Measurements from ENCODE around the gene NDUFAF2. TPM values are rescaled to one million over a fixed set of nuclear protein-coding genes. Genes with fewer than 3 reads are reported as not detected.

Gene NDUFAF2, protein sequence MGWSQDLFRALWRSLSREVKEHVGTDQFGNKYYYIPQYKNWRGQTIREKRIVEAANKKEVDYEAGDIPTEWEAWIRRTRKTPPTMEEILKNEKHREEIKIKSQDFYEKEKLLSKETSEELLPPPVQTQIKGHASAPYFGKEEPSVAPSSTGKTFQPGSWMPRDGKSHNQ
- total RNA-seq (10 to 100 TPM; 10.8 to 18.4 (median 18.0) TPM), total RNA-seq (5.8 to 32.2 (median 10.3) reads per million in 29 experiments)
- total RNA-seq (2013): 21.2 TPM

DNA sequence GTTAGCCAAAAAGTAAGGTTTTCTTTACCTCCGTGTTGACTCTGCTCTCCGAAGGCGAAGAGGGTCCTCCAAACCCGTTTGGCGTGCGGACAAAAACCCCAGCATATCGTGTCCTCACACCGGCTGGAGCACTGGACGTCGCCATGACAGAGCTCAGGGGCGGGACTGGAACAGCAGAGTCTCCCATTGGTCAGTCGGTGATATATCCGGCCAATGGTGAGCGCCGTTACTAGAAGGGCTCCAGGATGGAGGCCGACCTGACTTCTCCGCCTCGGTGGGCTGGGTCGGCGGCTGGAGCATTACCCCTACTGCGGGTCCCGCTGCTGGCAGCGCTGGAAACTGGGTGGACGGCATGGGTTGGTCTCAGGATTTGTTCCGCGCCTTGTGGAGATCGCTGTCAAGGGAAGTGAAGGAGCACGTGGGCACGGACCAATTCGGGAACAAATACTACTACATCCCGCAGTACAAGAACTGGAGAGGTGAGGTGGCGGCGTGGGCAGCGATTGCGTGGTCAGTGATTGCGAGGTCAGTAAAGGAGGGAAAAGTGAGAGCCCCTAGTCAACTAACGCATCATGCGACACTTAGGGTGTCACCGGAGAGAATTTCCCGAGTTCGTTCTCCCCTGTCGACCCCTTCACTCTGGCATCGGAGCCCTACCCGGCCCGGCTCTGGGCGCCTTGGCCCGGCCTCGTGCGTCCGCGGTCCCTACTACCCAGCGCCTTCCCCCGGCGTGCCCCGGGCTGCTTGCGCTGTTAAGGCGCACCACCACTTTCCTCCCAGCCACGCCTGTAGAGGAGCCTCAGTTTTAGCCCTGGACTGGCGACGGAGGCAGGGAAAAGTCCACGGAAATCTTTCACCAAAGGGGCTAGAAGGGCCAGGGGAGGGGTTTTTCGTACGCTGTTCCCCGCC is at the start of gene NDUFAF2, which contains the start of gene ERCC8:
Gene NDUFAF2 (plus strand): TSS at position 302 of the 909 bp plus-strand sequence. CDS start 51 bp downstream, at position 353.
Gene ERCC8 (minus strand): TSS at position 167 of the 909 bp plus-strand sequence. CDS start 62 bp downstream, at position 105.
- Histone ChIP-seq H3K27ac (ENCODE audit: low read length) (peak within 1 kb of the TSS; percentile 60), H3K4me1 (ENCODE audit: control insufficient read depth in 1 of 2, extremely low read depth in 1 of 2, insufficient read depth in 2 of 2, low read length in 2 of 2) (peaks cover 8 to 13% of the 10 kb centered on the region in 2 experiments), H3K27me3 (replicated peaks in 1 of 2; ENCODE audit: control insufficient read depth in 2 of 2, extremely low read depth in 1 of 2, insufficient read depth in 2 of 2, low read length in 1 of 2) (no peaks in the 10 kb centered on the region), H3K36me3 (ENCODE audit: control insufficient read depth in 2 of 2, extremely low read depth in 1 of 2, insufficient read depth in 1 of 2, low read length in 1 of 2) (no peaks in the 10 kb centered on the region), H3K9me3 (no peaks in the 10 kb centered on the region), H3K4me3 (ENCODE audit: control insufficient read depth in 1 of 2, extremely low read depth in 1 of 2, low read length in 1 of 2) (peak within 1 kb of the TSS; percentile 92)
- Mint-ChIP-seq H3K36me3 (no peaks in the 10 kb centered on the region), H3K9me3 (no peaks in the 10 kb centered on the region), H3K4me3 (no peak within 1 kb of the TSS), H3K4me1 (peaks cover 26 to 34% (median 33%) of the 10 kb centered on the region in 3 donors), H3K27me3 (no peaks in the 10 kb centered on the region), H3K27ac (peak within 1 kb of the TSS in 1 of 2 donors; percentile 59)
- peak; percentile 73 to 92 (median 84) for DNase-seq
- under 1% methylated on average over 39 of the region's 64 CpGs for WGBS (ENCODE audit: insufficient coverage)
- ATAC-seq (replicated peaks in 1 of 4): peak; percentile 97 to 98 (median 98)
- ChIA-PET CTCF (interaction anchor here (0.7 to 2.0 kb wide), 4 partner anchors 14 to 245 kb away, joined by 6 to 14 read pairs (median 10); partner anchors contain the start of gene DEPDC1B (in 1 of the 2)), POLR2A (interaction anchor here in 1 of 2 donors (0.6 to 1.2 kb wide), 2 partner anchors 10 to 386 kb away, joined by 3 to 5 read pairs; no protein-coding TSS in a partner anchor)

DNA sequence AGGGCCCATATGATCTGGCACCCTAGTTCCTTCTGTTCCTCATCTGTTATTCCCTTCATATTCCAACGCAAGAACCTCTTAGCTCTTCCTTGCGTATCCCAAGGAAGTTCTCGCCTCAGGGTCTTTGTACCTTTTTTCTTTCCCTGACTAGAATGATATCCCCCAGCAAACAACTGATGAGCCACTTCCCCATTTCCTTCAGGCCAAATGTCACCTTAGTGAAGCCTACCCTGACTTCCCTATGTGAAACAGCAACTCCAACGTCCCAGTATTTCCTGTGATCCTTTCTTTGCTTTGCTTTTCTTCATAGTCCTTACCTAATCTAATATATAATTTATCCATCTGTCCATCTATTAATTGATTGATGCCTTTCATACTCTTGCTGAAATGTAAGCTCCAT is 48.0 kb upstream of the NDUFAF2 start:
- 97% methylated on average over 3 of the region's 4 CpGs for WGBS (ENCODE audit: insufficient coverage)
- DNase-seq: no peak
- Histone ChIP-seq H3K27ac (ENCODE audit: low read length) (no peak overlapping the region), H3K36me3 (ENCODE audit: control insufficient read depth in 2 of 2, extremely low read depth in 1 of 2, insufficient read depth in 1 of 2, low read length in 1 of 2) (peaks cover 12 to 14% of the 10 kb centered on the region in 2 donors), H3K27me3 (replicated peaks in 1 of 2; ENCODE audit: control insufficient read depth in 2 of 2, extremely low read depth in 1 of 2, insufficient read depth in 2 of 2, low read length in 1 of 2) (no peaks in the 10 kb centered on the region), H3K4me3 (ENCODE audit: control insufficient read depth in 1 of 2, extremely low read depth in 1 of 2, low read length in 1 of 2) (no peak overlapping the region), H3K4me1 (ENCODE audit: control insufficient read depth in 1 of 2, extremely low read depth in 1 of 2, insufficient read depth in 2 of 2, low read length in 2 of 2) (no peaks in the 10 kb centered on the region), H3K9me3 (no peaks in the 10 kb centered on the region)
- no peaks in the 10 kb centered on the region for H3K9me3 Mint-ChIP-seq
- peaks cover 59% of the 10 kb centered on the region for H3K36me3 Mint-ChIP-seq
- ChIA-PET CTCF (interaction anchor here in 1 of 2 donors (0.6 kb wide), 1 partner anchor 1041 kb away, joined by 6 read pairs; no protein-coding TSS in a partner anchor), POLR2A (no interaction called here)
- no peak overlapping the region for H3K4me3 Mint-ChIP-seq
- no peaks in the 10 kb centered on the region for H3K27me3 Mint-ChIP-seq
- ATAC-seq (replicated peaks in 1 of 4): no peak
- H3K27ac Mint-ChIP-seq: no peak overlapping the region
- H3K4me1 Mint-ChIP-seq: no peaks in the 10 kb centered on the region

DNA sequence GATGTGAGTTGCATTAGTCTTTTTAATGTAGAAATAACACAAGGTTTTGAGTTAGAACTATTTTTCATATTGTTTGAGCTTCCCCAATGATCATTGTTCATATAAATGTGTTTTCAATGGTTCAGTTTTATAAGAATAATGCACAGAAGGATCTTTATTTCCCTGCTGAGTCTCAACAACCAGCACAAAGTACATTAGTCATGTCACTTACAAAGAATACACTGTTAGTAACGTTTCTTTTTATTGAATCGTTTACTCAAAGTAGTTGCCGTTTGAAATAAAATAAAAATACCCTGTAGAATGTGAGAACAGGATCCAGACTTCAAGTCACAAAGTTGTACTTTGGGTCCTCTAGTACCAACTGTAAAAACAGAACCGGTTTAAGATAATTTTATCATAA is 41.6 kb upstream of the NDUFAF2 start:
- H3K36me3 ChIP-seq (ENCODE audit: control insufficient read depth in 2 of 2, extremely low read depth in 1 of 2, insufficient read depth in 1 of 2, low read length in 1 of 2): peaks cover 0 to 4% of the 10 kb centered on the region in 2 donors
- Mint-ChIP-seq H3K9me3 (no peaks in the 10 kb centered on the region), H3K36me3 (peaks cover 36% of the 10 kb centered on the region), H3K4me3 (no peak overlapping the region), H3K27me3 (no peaks in the 10 kb centered on the region), H3K4me1 (no peaks in the 10 kb centered on the region), H3K27ac (no peak overlapping the region)
- ATAC-seq (replicated peaks in 1 of 4) (no peak), DNase-seq (no peak)
- ChIA-PET CTCF (no interaction called here), POLR2A (no interaction called here)
- no peaks in the 10 kb centered on the region for H3K9me3 ChIP-seq
- no peak overlapping the region for H3K4me3 ChIP-seq (ENCODE audit: control insufficient read depth in 1 of 2, extremely low read depth in 1 of 2, low read length in 1 of 2)
- H3K27me3 ChIP-seq (replicated peaks in 1 of 2; ENCODE audit: control insufficient read depth in 2 of 2, extremely low read depth in 1 of 2, insufficient read depth in 2 of 2, low read length in 1 of 2): no peaks in the 10 kb centered on the region
- H3K27ac ChIP-seq (ENCODE audit: low read length): no peak overlapping the region
- no CpG with 5 or more reads among the region's 4 CpGs for WGBS (ENCODE audit: insufficient coverage)
- H3K4me1 ChIP-seq (ENCODE audit: control insufficient read depth in 1 of 2, extremely low read depth in 1 of 2, insufficient read depth in 2 of 2, low read length in 2 of 2): no peaks in the 10 kb centered on the region

DNA sequence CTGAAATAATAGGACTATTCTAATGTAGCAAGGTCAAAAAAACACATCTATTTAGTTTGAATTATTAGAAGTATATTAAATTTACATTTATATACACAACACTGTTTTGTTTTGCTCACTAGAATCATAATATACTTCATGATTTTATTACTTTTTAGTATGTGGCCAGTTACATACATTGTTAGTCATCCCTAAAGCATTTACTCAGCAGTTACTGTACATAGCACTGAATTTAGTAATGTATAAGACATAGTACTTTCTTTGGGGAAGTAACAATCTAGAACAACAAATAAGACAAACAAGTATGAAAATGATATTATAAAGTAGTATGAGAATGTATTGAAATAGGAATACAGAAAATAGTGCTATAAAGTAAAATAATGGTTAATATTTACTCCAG is 28.4 kb upstream of the NDUFAF2 start:
- H3K27ac Mint-ChIP-seq: no peak overlapping the region
- H3K4me1 ChIP-seq (ENCODE audit: control insufficient read depth in 1 of 2, extremely low read depth in 1 of 2, insufficient read depth in 2 of 2, low read length in 2 of 2): no peaks in the 10 kb centered on the region
- peaks cover 61% of the 10 kb centered on the region for H3K36me3 Mint-ChIP-seq
- ChIA-PET CTCF (no interaction called here), POLR2A (no interaction called here)
- no peak overlapping the region for H3K4me3 Mint-ChIP-seq
- H3K27me3 Mint-ChIP-seq: no peaks in the 10 kb centered on the region
- no peak overlapping the region for H3K27ac ChIP-seq (ENCODE audit: low read length)
- DNase-seq (no peak), ATAC-seq (replicated peaks in 1 of 4) (no peak)
- H3K9me3 Mint-ChIP-seq: peaks cover 0 to 8% (median 0%) of the 10 kb centered on the region in 3 donors
- H3K9me3 ChIP-seq: no peaks in the 10 kb centered on the region
- H3K4me1 Mint-ChIP-seq: no peaks in the 10 kb centered on the region
- H3K36me3 ChIP-seq (ENCODE audit: control insufficient read depth in 2 of 2, extremely low read depth in 1 of 2, insufficient read depth in 1 of 2, low read length in 1 of 2): peaks cover 0 to 9% of the 10 kb centered on the region in 2 donors
- no peaks in the 10 kb centered on the region for H3K27me3 ChIP-seq (replicated peaks in 1 of 2; ENCODE audit: control insufficient read depth in 2 of 2, extremely low read depth in 1 of 2, insufficient read depth in 2 of 2, low read length in 1 of 2)
- H3K4me3 ChIP-seq (ENCODE audit: control insufficient read depth in 1 of 2, extremely low read depth in 1 of 2, low read length in 1 of 2): no peak overlapping the region

DNA sequence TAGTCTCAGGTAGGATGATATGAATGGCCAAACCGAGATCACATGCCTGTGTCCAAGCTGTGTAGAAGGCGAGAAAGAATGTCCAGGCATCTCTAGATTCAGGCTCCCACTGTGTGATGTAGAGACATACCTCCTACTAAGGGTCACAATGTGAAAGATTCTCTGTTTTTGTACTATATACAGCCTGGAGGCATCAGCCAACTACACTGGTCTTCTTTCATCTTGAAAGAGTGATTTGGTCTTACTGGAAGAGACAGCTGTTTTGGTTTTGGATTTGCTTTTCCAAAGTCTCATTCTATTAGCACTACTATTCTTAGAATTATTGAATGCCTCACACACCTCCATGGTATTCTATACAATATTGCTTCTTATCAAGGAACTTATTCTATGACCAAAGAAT is 26.5 kb upstream of the NDUFAF2 start:
- no peak overlapping the region for H3K27ac Mint-ChIP-seq

DNA sequence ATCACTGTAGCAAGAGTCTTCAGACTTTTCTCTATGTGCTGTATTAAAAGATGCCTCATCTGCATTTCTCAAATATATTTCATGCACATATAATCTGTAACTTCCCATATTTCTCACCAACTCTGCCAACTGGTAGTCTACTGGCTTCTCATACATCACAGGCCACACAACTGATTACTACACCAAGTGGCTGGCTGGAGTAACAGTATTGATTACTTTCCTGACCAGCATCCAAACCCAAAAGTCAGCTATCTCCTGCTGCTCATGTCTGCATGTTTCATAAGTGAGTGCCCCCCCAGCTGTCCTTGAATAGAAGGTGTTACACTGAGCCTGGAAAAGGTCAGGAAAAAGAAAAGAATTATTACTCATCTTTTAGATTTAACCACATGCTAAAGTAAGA is 17.6 kb upstream of the NDUFAF2 start:
- ChIA-PET CTCF (no interaction called here), POLR2A (no interaction called here)
- Mint-ChIP-seq H3K27me3 (no peaks in the 10 kb centered on the region), H3K4me1 (no peaks in the 10 kb centered on the region), H3K9me3 (no peaks in the 10 kb centered on the region), H3K36me3 (peaks cover 26% of the 10 kb centered on the region), H3K27ac (no peak overlapping the region), H3K4me3 (no peak overlapping the region)
- Histone ChIP-seq H3K27me3 (replicated peaks in 1 of 2; ENCODE audit: control insufficient read depth in 2 of 2, extremely low read depth in 1 of 2, insufficient read depth in 2 of 2, low read length in 1 of 2) (no peaks in the 10 kb centered on the region), H3K4me1 (ENCODE audit: control insufficient read depth in 1 of 2, extremely low read depth in 1 of 2, insufficient read depth in 2 of 2, low read length in 2 of 2) (no peaks in the 10 kb centered on the region), H3K36me3 (ENCODE audit: control insufficient read depth in 2 of 2, extremely low read depth in 1 of 2, insufficient read depth in 1 of 2, low read length in 1 of 2) (peaks cover 0 to 13% of the 10 kb centered on the region in 2 donors), H3K27ac (ENCODE audit: low read length) (no peak overlapping the region), H3K9me3 (no peaks in the 10 kb centered on the region), H3K4me3 (ENCODE audit: control insufficient read depth in 1 of 2, extremely low read depth in 1 of 2, low read length in 1 of 2) (no peak overlapping the region)
- DNase-seq (no peak), ATAC-seq (replicated peaks in 1 of 4) (no peak)

More for the DNA sequence above, 26.5 kb upstream of the NDUFAF2 start:
- Histone ChIP-seq H3K27me3 (replicated peaks in 1 of 2; ENCODE audit: control insufficient read depth in 2 of 2, extremely low read depth in 1 of 2, insufficient read depth in 2 of 2, low read length in 1 of 2) (no peaks in the 10 kb centered on the region), H3K27ac (ENCODE audit: low read length) (no peak overlapping the region), H3K9me3 (no peaks in the 10 kb centered on the region), H3K4me1 (ENCODE audit: control insufficient read depth in 1 of 2, extremely low read depth in 1 of 2, insufficient read depth in 2 of 2, low read length in 2 of 2) (no peaks in the 10 kb centered on the region), H3K4me3 (ENCODE audit: control insufficient read depth in 1 of 2, extremely low read depth in 1 of 2, low read length in 1 of 2) (no peak overlapping the region), H3K36me3 (ENCODE audit: control insufficient read depth in 2 of 2, extremely low read depth in 1 of 2, insufficient read depth in 1 of 2, low read length in 1 of 2) (peaks cover 0 to 13% of the 10 kb centered on the region in 2 donors)
- ChIA-PET POLR2A (no interaction called here), CTCF (no interaction called here)
- WGBS (ENCODE audit: insufficient coverage): no CpG with 5 or more reads among the region's 2 CpGs
- H3K9me3 Mint-ChIP-seq: peaks cover 0 to 6% (median 0%) of the 10 kb centered on the region in 3 donors
- H3K4me3 Mint-ChIP-seq: no peak overlapping the region
- DNase-seq (no peak), ATAC-seq (replicated peaks in 1 of 4) (no peak)
- no peaks in the 10 kb centered on the region for H3K4me1 Mint-ChIP-seq
- no peaks in the 10 kb centered on the region for H3K27me3 Mint-ChIP-seq
- peaks cover 56% of the 10 kb centered on the region for H3K36me3 Mint-ChIP-seq

Measured in T-cell (primary cell).